Parathyroid adenoma (tissue), 2 donors: ENCODE results near the gene FHL5.
"Not testable (repeated sequence)": the region's sequence is repeated elsewhere in the genome, so short reads cannot be mapped to it uniquely, and the experiment has no call there.

Experiments
- H2AFZ ChIP-seq: fragments of 300-600 bp; sonication (generic); one replicate; pipeline ENCODE4 v1.7.0; 2017; ENCODE audit warnings: antibody characterized with exemption, mild to moderate bottlenecking
- H3K27ac ChIP-seq: fragments of 300-600 bp; sonication (generic); one replicate; pipeline ENCODE4 v1.7.0; 2017
- H3K27me3 ChIP-seq: fragments of 300-600 bp; sonication (generic); one replicate; pipeline ENCODE4 v1.7.0; 2017; ENCODE audit warnings: low read length; ENCODE audit not compliant: control insufficient read depth, insufficient read depth
- H3K36me3 ChIP-seq: fragments of 300-600 bp; sonication (generic); one replicate; pipeline ENCODE4 v1.7.0; 2017; ENCODE audit warnings: low read length; ENCODE audit not compliant: control insufficient read depth, insufficient read depth
- H3K4me1 ChIP-seq: fragments of 300-600 bp; sonication (generic); one replicate; pipeline ENCODE4 v1.7.0; 2017; ENCODE audit warnings: control low read depth
- H3K4me2 ChIP-seq: fragments of 300-600 bp; sonication (generic); one replicate; pipeline ENCODE4 v1.7.0; 2017; ENCODE audit warnings: low read length
- H3K4me3 ChIP-seq: fragments of 300-600 bp; sonication (generic); one replicate; pipeline ENCODE4 v1.7.0; 2017; ENCODE audit warnings: low read depth, low read length
- H3K79me2 ChIP-seq: fragments of 300-600 bp; sonication (generic); one replicate; pipeline ENCODE4 v1.7.0; 2017; ENCODE audit warnings: control low read depth
- H3K9ac ChIP-seq: fragments of 300-600 bp; sonication (generic); one replicate; pipeline ENCODE4 v1.7.0; 2017; ENCODE audit warnings: mild to moderate bottlenecking
- H3K9me3 ChIP-seq: fragments of 300-600 bp; sonication (generic); one replicate; pipeline ENCODE4 v1.7.0; 2017; ENCODE audit warnings: low read length; ENCODE audit not compliant: control insufficient read depth
- CTCF ChIP-seq: fragments of 300-600 bp; sonication (generic); IDR thresholded peaks from one replicate; pipeline ENCODE4 v1.7.0; 2017; ENCODE audit warnings: antibody characterized with exemption, mild to moderate bottlenecking
- donor health status: primary hyperparathyroidism.

Gene FHL5

GRCh38 chr6:96545882-96546281 lies 17.0 kb upstream of the FHL5 start:
- no peaks in the 10 kb centered on the region for H3K36me3 ChIP-seq
- H2AFZ ChIP-seq, result no peak overlapping the region

GRCh38 chr6:96547654-96548053 lies 15.3 kb upstream of the FHL5 start:
- H3K4me2 ChIP-seq, result no peak overlapping the region
- H3K36me3 ChIP-seq, result no peaks in the 10 kb centered on the region
- no peak for TF ChIP-seq CTCF
- no peaks in the 10 kb centered on the region for H3K9me3 ChIP-seq
- H3K4me3 ChIP-seq, result no peak overlapping the region
- no peaks in the 10 kb centered on the region for H3K79me2 ChIP-seq
- no peak overlapping the region for H3K9ac ChIP-seq
- no peak overlapping the region for H3K27ac ChIP-seq
- no peaks in the 10 kb centered on the region for H3K27me3 ChIP-seq
- H3K4me1 ChIP-seq, result no peaks in the 10 kb centered on the region
- H2AFZ ChIP-seq, result no peak overlapping the region

More at GRCh38 chr6:96545882-96546281, 17.0 kb upstream of the FHL5 start:
- Histone ChIP-seq H3K9me3 (no peaks in the 10 kb centered on the region), H3K4me1 (no peaks in the 10 kb centered on the region), H3K4me2 (no peak overlapping the region), H3K27ac (no peak overlapping the region), H3K4me3 (no peak overlapping the region), H3K27me3 (no peaks in the 10 kb centered on the region), H3K9ac (no peak overlapping the region), H3K79me2 (no peaks in the 10 kb centered on the region)
- no peak for TF ChIP-seq CTCF

GRCh38 chr6:96554558-96554957 lies 8.4 kb upstream of the FHL5 start:
- H3K27me3 ChIP-seq, result no peaks in the 10 kb centered on the region
- TF ChIP-seq CTCF, result no peak
- H3K4me3 ChIP-seq, result no peak overlapping the region
- no peak overlapping the region for H3K9ac ChIP-seq
- H2AFZ ChIP-seq, result no peak overlapping the region
- H3K27ac ChIP-seq, result no peak overlapping the region
- H3K79me2 ChIP-seq, result no peaks in the 10 kb centered on the region
- H3K9me3 ChIP-seq, result no peaks in the 10 kb centered on the region
- H3K36me3 ChIP-seq, result no peaks in the 10 kb centered on the region
- H3K4me1 ChIP-seq, result no peaks in the 10 kb centered on the region
- H3K4me2 ChIP-seq, result no peak overlapping the region

GRCh38 chr6:96559740-96560139 lies 3.2 kb upstream of the FHL5 start:
- H3K27ac ChIP-seq, H3K4me2 ChIP-seq, H2AFZ ChIP-seq, H3K79me2 ChIP-seq, H3K9ac ChIP-seq, H3K36me3 ChIP-seq, H3K4me3 ChIP-seq, H3K9me3 ChIP-seq, H3K27me3 ChIP-seq, H3K4me1 ChIP-seq: not testable (repeated sequence)

GRCh38 chr6:96563853-96564252 lies 925 bp downstream of the FHL5 start:
- no peak for TF ChIP-seq CTCF
- H3K27ac ChIP-seq, result no peak overlapping the region
- H2AFZ ChIP-seq, result no peak overlapping the region
- no peak overlapping the region for H3K4me2 ChIP-seq
- no peaks in the 10 kb centered on the region for H3K4me1 ChIP-seq
- H3K27me3 ChIP-seq, result no peaks in the 10 kb centered on the region
- no peak overlapping the region for H3K4me3 ChIP-seq
- no peaks in the 10 kb centered on the region for H3K36me3 ChIP-seq
- no peaks in the 10 kb centered on the region for H3K9me3 ChIP-seq
- H3K79me2 ChIP-seq, result no peaks in the 10 kb centered on the region
- H3K9ac ChIP-seq, result no peak overlapping the region
